GM19463 (cell line): ENCODE results near the gene LDOC1.
"Not testable (repeated sequence)": the region's sequence is repeated elsewhere in the genome, so short reads cannot be mapped to it uniquely, and the experiment has no call there.

Experiments used
- ATAC-seq: cut with Tn5 transposase; IDR thresholded peaks from one replicate; pipeline ENCODE4 v1.9.1; 2021; ENCODE audit warnings: mild to moderate bottlenecking, moderate library complexity; ENCODE audit not compliant: unreplicated experiment

LDOC1 gene

GRCh38 chrX:141176586-141177451 is at the start of gene LDOC1:
Gene LDOC1 (minus strand): TSS chrX:141177129. CDS start chrX:141177021, 108 bp downstream.
- no peak for ATAC-seq

GRCh38 chrX:141221611-141222010 is 44.7 kb upstream of the LDOC1 start:
- no peak for ATAC-seq

- ATAC-seq: no peak
Observed at GRCh38 chrX:141220342-141221008, 43.5 kb upstream of the LDOC1 start.

- no peak for ATAC-seq
Observed at GRCh38 chrX:141214196-141214595, 37.3 kb upstream of the LDOC1 start.

- no peak for ATAC-seq
Observed at GRCh38 chrX:141201962-141202361, 25.0 kb upstream of the LDOC1 start.

- not testable (repeated sequence) for ATAC-seq
Observed at GRCh38 chrX:141188573-141188972, 11.6 kb upstream of the LDOC1 start.

- ATAC-seq: no peak
Observed at GRCh38 chrX:141185366-141185765, 8.4 kb upstream of the LDOC1 start.

- no peak for ATAC-seq
Observed at GRCh38 chrX:141183000-141183399, 6.1 kb upstream of the LDOC1 start.

- ATAC-seq: no peak
Observed at GRCh38 chrX:141180851-141181250, 3.9 kb upstream of the LDOC1 start.

- ATAC-seq: no peak
Observed at GRCh38 chrX:141175786-141176185, 1.1 kb downstream of the LDOC1 start.

- no peak for ATAC-seq
Observed at GRCh38 chrX:141164406-141164805, 12.5 kb downstream of the LDOC1 start.

GRCh38 chrX:141158084-141158483 is 18.8 kb downstream of the LDOC1 start:
- ATAC-seq: no peak

GRCh38 chrX:141155231-141155630 is 21.7 kb downstream of the LDOC1 start:
- not testable (repeated sequence) for ATAC-seq

- no peak for ATAC-seq
Observed at GRCh38 chrX:141142946-141143345, 34.0 kb downstream of the LDOC1 start.

GRCh38 chrX:141133272-141133671 is 43.7 kb downstream of the LDOC1 start:
- no peak for ATAC-seq

- ATAC-seq: no peak
Observed at GRCh38 chrX:141127146-141127545, 49.8 kb downstream of the LDOC1 start.
